IPS DF 6.9 (cell line): ENCODE results near the gene ANAPC2.

ENCODE experiments used
- DNase-seq: peaks from one replicate; pipeline ENCODE4 v3.0.0-alpha.2; 2013; ENCODE audit warnings: low read depth, low spot score
- H3K27ac ChIP-seq: one replicate; pipeline ENCODE4 v1.5.1; 2013; ENCODE audit warnings: low read length, control low read depth
- H3K27me3 ChIP-seq: 2 replicates; pipeline ENCODE4 v1.6.1; 2013; ENCODE audit warnings: mild to moderate bottlenecking, low read length; ENCODE audit not compliant: control insufficient read depth, insufficient read depth
- H3K36me3 ChIP-seq: 2 replicates; pipeline ENCODE4 v1.6.1; 2013; ENCODE audit warnings: low read length; ENCODE audit not compliant: control insufficient read depth, insufficient read depth
- H3K4me1 ChIP-seq: 2 replicates; pipeline ENCODE4 v1.6.1; 2013; ENCODE audit warnings: low read length; ENCODE audit not compliant: control insufficient read depth, insufficient read depth
- H3K4me3 ChIP-seq: 2 replicates; pipeline ENCODE4 v1.5.1; 2013; ENCODE audit warnings: mild to moderate bottlenecking, low read length
- H3K9me3 ChIP-seq: 2 replicates; pipeline ENCODE4 v1.6.1; 2013; ENCODE audit warnings: low read length, inconsistent platforms; ENCODE audit not compliant: control insufficient read depth, insufficient read depth
- WGBS: extraction: QIAGEN DNeasy Blood & Tissue Kit; methylation state at CpG from one replicate; pipeline ENCODE4 v1.1.7; 2013; ENCODE audit warnings: mixed read lengths, missing lambda C conversion rate; ENCODE audit not compliant: insufficient read length, insufficient coverage; 5-methylcytosine and 5-hydroxymethylcytosine counted together

Gene ANAPC2

GRCh38 chr9:137218754-137219271 lies 30.5 kb upstream of the ANAPC2 start:
- H3K36me3 ChIP-seq = peaks cover 11% of the 10 kb centered on the region
- DNase-seq = no peak
- no peaks in the 10 kb centered on the region for H3K9me3 ChIP-seq
- no peak overlapping the region for H3K4me3 ChIP-seq
- no peak overlapping the region for H3K27ac ChIP-seq
- H3K4me1 ChIP-seq = peaks cover 7% of the 10 kb centered on the region
- no peaks in the 10 kb centered on the region; the same call in 1 of the 2 replicates for H3K27me3 ChIP-seq
- WGBS = no CpG with 5 or more reads among the region's 12 CpGs

- H3K27me3 ChIP-seq = no peaks in the 10 kb centered on the region; the same call in 1 of the 2 replicates
- H3K4me1 ChIP-seq = peaks cover 7% of the 10 kb centered on the region
- DNase-seq = no peak
- peaks cover 11% of the 10 kb centered on the region for H3K36me3 ChIP-seq
- H3K4me3 ChIP-seq = no peak overlapping the region
- WGBS = no CpG with 5 or more reads among the region's 30 CpGs
- H3K9me3 ChIP-seq = no peaks in the 10 kb centered on the region
- H3K27ac ChIP-seq = no peak overlapping the region
Measured at GRCh38 chr9:137218212-137218753, 29.9 kb upstream of the ANAPC2 start.

GRCh38 chr9:137217276-137218211 lies 29.2 kb upstream of the ANAPC2 start:
- WGBS = no CpG with 5 or more reads among the region's 36 CpGs
- no peak for DNase-seq

GRCh38 chr9:137216188-137216965 lies 28.0 kb upstream of the ANAPC2 start:
- Histone ChIP-seq H3K27me3 (no peaks in the 10 kb centered on the region), H3K9me3 (no peaks in the 10 kb centered on the region), H3K27ac (no peak overlapping the region), H3K4me3 (no peak overlapping the region), H3K36me3 (peaks cover 11% of the 10 kb centered on the region), H3K4me1 (peaks cover 3% of the 10 kb centered on the region; the same call in 1 of the 2 replicates)
- no CpG with 5 or more reads among the region's 30 CpGs for WGBS
- no peak for DNase-seq

More at GRCh38 chr9:137217276-137218211, 29.2 kb upstream of the ANAPC2 start:
- no peaks in the 10 kb centered on the region for H3K27me3 ChIP-seq
- no peak overlapping the region for H3K4me3 ChIP-seq
- H3K9me3 ChIP-seq = no peaks in the 10 kb centered on the region
- H3K36me3 ChIP-seq = peaks cover 11% of the 10 kb centered on the region
- H3K4me1 ChIP-seq = peaks cover 3% of the 10 kb centered on the region; the same call in 1 of the 2 replicates
- no peak overlapping the region for H3K27ac ChIP-seq

GRCh38 chr9:137215196-137215986 lies 27.0 kb upstream of the ANAPC2 start:
- Histone ChIP-seq H3K9me3 (no peaks in the 10 kb centered on the region), H3K27ac (no peak overlapping the region), H3K4me1 (peaks cover 3% of the 10 kb centered on the region; the same call in 1 of the 2 replicates), H3K27me3 (no peaks in the 10 kb centered on the region), H3K36me3 (peaks cover 11% of the 10 kb centered on the region), H3K4me3 (no peak overlapping the region)
- DNase-seq = no peak
- no CpG with 5 or more reads among the region's 22 CpGs for WGBS

GRCh38 chr9:137214620-137215019 lies 26.3 kb upstream of the ANAPC2 start:
- Histone ChIP-seq H3K27me3 (no peaks in the 10 kb centered on the region), H3K36me3 (peaks cover 11% of the 10 kb centered on the region), H3K27ac (no peak overlapping the region), H3K9me3 (no peaks in the 10 kb centered on the region), H3K4me1 (peaks cover 3% of the 10 kb centered on the region; the same call in 1 of the 2 replicates), H3K4me3 (no peak overlapping the region)
- no CpG with 5 or more reads among the region's 19 CpGs for WGBS
- DNase-seq = no peak

- H3K36me3 ChIP-seq = peaks cover 11% of the 10 kb centered on the region
- no peaks in the 10 kb centered on the region for H3K27me3 ChIP-seq
- no peaks in the 10 kb centered on the region for H3K9me3 ChIP-seq
- peaks cover 1% of the 10 kb centered on the region; the same call in 1 of the 2 replicates for H3K4me1 ChIP-seq
- no peak overlapping the region for H3K4me3 ChIP-seq
- no peak for DNase-seq
- H3K27ac ChIP-seq = no peak overlapping the region
- no CpG with 5 or more reads among the region's 49 CpGs for WGBS
Measured at GRCh38 chr9:137213160-137214060, 25.1 kb upstream of the ANAPC2 start.

GRCh38 chr9:137212520-137212919 lies 24.2 kb upstream of the ANAPC2 start:
- DNase-seq = no peak
- no CpG with 5 or more reads among the region's 21 CpGs for WGBS
- no peak overlapping the region for H3K4me3 ChIP-seq
- no peak overlapping the region for H3K27ac ChIP-seq
- peaks cover 11% of the 10 kb centered on the region for H3K36me3 ChIP-seq
- H3K9me3 ChIP-seq = no peaks in the 10 kb centered on the region
- H3K27me3 ChIP-seq = no peaks in the 10 kb centered on the region
- H3K4me1 ChIP-seq = peaks cover 1% of the 10 kb centered on the region; the same call in 1 of the 2 replicates

- WGBS = no CpG with 5 or more reads among the region's 13 CpGs
- no peak for DNase-seq
- H3K4me3 ChIP-seq = no peak overlapping the region
- H3K27ac ChIP-seq = no peak overlapping the region
- H3K36me3 ChIP-seq = peaks cover 14% of the 10 kb centered on the region
- H3K4me1 ChIP-seq = no peaks in the 10 kb centered on the region
- H3K9me3 ChIP-seq = no peaks in the 10 kb centered on the region
- no peaks in the 10 kb centered on the region for H3K27me3 ChIP-seq
Measured at GRCh38 chr9:137211532-137211931, 23.2 kb upstream of the ANAPC2 start.
